IPS DF 19.7 (cell line): Measurements from ENCODE around the gene KIF2A.

Experiments used
- DNase-seq: peaks from one replicate; pipeline ENCODE4 v3.0.0-alpha.2; 2013; ENCODE audit warnings: low read depth, low spot score

KIF2A gene

GRCh38 chr5:62328772-62329491, 22.9 kb downstream of the KIF2A start:
- no peak for DNase-seq

- no peak for DNase-seq
Measured at GRCh38 chr5:62330302-62330701, 24.3 kb downstream of the KIF2A start.

- DNase-seq: no peak
Measured at GRCh38 chr5:62331921-62332320, 25.9 kb downstream of the KIF2A start.

GRCh38 chr5:62333250-62333794, 27.3 kb downstream of the KIF2A start:
- DNase-seq: no peak

- DNase-seq: no peak
Measured at GRCh38 chr5:62334082-62334481, 28.1 kb downstream of the KIF2A start.

GRCh38 chr5:62340392-62340791, 34.4 kb downstream of the KIF2A start:
- DNase-seq: no peak

- DNase-seq: no peak
Measured at GRCh38 chr5:62340979-62341378, 35.0 kb downstream of the KIF2A start.

GRCh38 chr5:62341783-62342475, 35.9 kb downstream of the KIF2A start:
- DNase-seq: no peak

- no peak for DNase-seq
Measured at GRCh38 chr5:62342476-62342837, 36.5 kb downstream of the KIF2A start.

GRCh38 chr5:62343428-62343827, 37.4 kb downstream of the KIF2A start:
- DNase-seq: no peak

- no peak for DNase-seq
Measured at GRCh38 chr5:62346748-62347147, 40.7 kb downstream of the KIF2A start.

GRCh38 chr5:62347928-62348327, 41.9 kb downstream of the KIF2A start:
- no peak for DNase-seq

- no peak for DNase-seq
Measured at GRCh38 chr5:62348723-62349481, 42.9 kb downstream of the KIF2A start.

- DNase-seq: no peak
Measured at GRCh38 chr5:62354028-62354874, 48.2 kb downstream of the KIF2A start.

GRCh38 chr5:62362701-62363100, 56.7 kb downstream of the KIF2A start:
- no peak for DNase-seq

GRCh38 chr5:62369039-62369438, 63.0 kb downstream of the KIF2A start:
- no peak for DNase-seq

GRCh38 chr5:62371409-62371808, 65.4 kb downstream of the KIF2A start:
- no peak for DNase-seq

- DNase-seq: no peak
Measured at GRCh38 chr5:62372600-62372999, 66.6 kb downstream of the KIF2A start.

- no peak for DNase-seq
Measured at GRCh38 chr5:62373382-62373781, 67.4 kb downstream of the KIF2A start.

- DNase-seq: no peak
Measured at GRCh38 chr5:62374090-62374489, 68.1 kb downstream of the KIF2A start.

GRCh38 chr5:62375627-62376026, 69.6 kb downstream of the KIF2A start:
- DNase-seq: no peak
